Measurements from ENCODE around the gene SNAP25. TPM values are rescaled to one million over a fixed set of nuclear protein-coding genes. Genes with fewer than 3 reads are reported as not detected.
A peak's percentile ranks its signal among the peaks of the same experiment; 100 is the strongest.

The SNAP25 gene
- total and polyA plus RNA-seq, 7 donors: 0.46 to 19.3 (median 6.8) TPM

- TF ChIP-seq CTCF (IDR thresholded peaks at IDR 0.05): no peak
- TF ChIP-seq POLR2AphosphoS5 (IDR thresholded peaks at IDR 0.05): peak; percentile 10 to 31 (median 19)
- TF ChIP-seq EP300 (IDR thresholded peaks at IDR 0.05): no peak
- no peak for TF ChIP-seq POLR2A (IDR thresholded peaks at IDR 0.05)
- 72 to 86% methylated on average over 3 of the region's 3 CpGs for WGBS, 2 donors
- no peak for DNase-seq
- Histone ChIP-seq H3K27ac (no peak overlapping the region), H3K27me3 (no peaks in the 10 kb centered on the region), H3K4me1 (no peaks in the 10 kb centered on the region), H3K9me3 (no peaks in the 10 kb centered on the region), H3K36me3 (no peaks in the 10 kb centered on the region), H3K4me3 (no peak overlapping the region)
- intact Hi-C loops (cut with DNase I): no loop called here
These were observed 39.8 kb upstream of the SNAP25 start for GRCh38 chr20:10178727-10179313.

- TF ChIP-seq EP300 (IDR thresholded peaks at IDR 0.05): no peak
- TF ChIP-seq POLR2A (IDR thresholded peaks at IDR 0.05): no peak
- TF ChIP-seq POLR2AphosphoS5 (IDR thresholded peaks at IDR 0.05): no peak
- TF ChIP-seq CTCF (IDR thresholded peaks at IDR 0.05): no peak
- Histone ChIP-seq H3K27ac (no peak overlapping the region), H3K4me3 (no peak overlapping the region), H3K4me1 (no peaks in the 10 kb centered on the region), H3K27me3 (no peaks in the 10 kb centered on the region), H3K9me3 (no peaks in the 10 kb centered on the region), H3K36me3 (no peaks in the 10 kb centered on the region)
- intact Hi-C loops (cut with DNase I): no loop called here
- DNase-seq: no peak
- WGBS, 2 donors: 84 to 85% methylated on average over 4 of the region's 4 CpGs
These were observed 38.9 kb upstream of the SNAP25 start for GRCh38 chr20:10179574-10180298.

- Histone ChIP-seq H3K27ac (no peak overlapping the region), H3K36me3 (no peaks in the 10 kb centered on the region), H3K4me1 (no peaks in the 10 kb centered on the region), H3K27me3 (no peaks in the 10 kb centered on the region), H3K9me3 (peaks cover 0 to 4% (median 1%) of the 10 kb centered on the region in 4 donors), H3K4me3 (no peak overlapping the region)
- WGBS, 2 donors: 74 to 81% methylated on average over 2 of the region's 2 CpGs
- TF ChIP-seq POLR2A (IDR thresholded peaks at IDR 0.05) (no peak), POLR2AphosphoS5 (IDR thresholded peaks at IDR 0.05) (no peak), EP300 (IDR thresholded peaks at IDR 0.05) (no peak), CTCF (IDR thresholded peaks at IDR 0.05) (no peak)
- DNase-seq: no peak
- intact Hi-C loops (cut with DNase I): no loop called here
These were observed 37.9 kb upstream of the SNAP25 start for GRCh38 chr20:10180651-10181235.

- TF ChIP-seq EP300 (IDR thresholded peaks at IDR 0.05) (no peak), CTCF (IDR thresholded peaks at IDR 0.05) (no peak), POLR2A (IDR thresholded peaks at IDR 0.05) (no peak), POLR2AphosphoS5 (IDR thresholded peaks at IDR 0.05) (no peak)
- intact Hi-C loops (cut with DNase I): no loop called here
- WGBS, 2 donors: 77 to 84% methylated on average over 3 of the region's 3 CpGs
- Histone ChIP-seq H3K27ac (no peak overlapping the region), H3K36me3 (no peaks in the 10 kb centered on the region), H3K4me3 (no peak overlapping the region), H3K9me3 (peaks cover 0 to 7% (median 2%) of the 10 kb centered on the region in 4 donors), H3K27me3 (no peaks in the 10 kb centered on the region), H3K4me1 (no peaks in the 10 kb centered on the region)
- DNase-seq: no peak
These were observed 32.7 kb upstream of the SNAP25 start for GRCh38 chr20:10185741-10186558.

Measured in sigmoid colon (tissue), 7 donors.